ENCODE results near the gene MAPT. TPM values are rescaled to one million over a fixed set of nuclear protein-coding genes. Genes with fewer than 3 reads are reported as not detected.

The MAPT gene
- total and polyA plus RNA-seq, 3 donors from 2014 or later = 5.0 to 100 (median 6.1) TPM

GRCh38 chr17:46033392-46033791 is 139.0 kb downstream of the MAPT start:
- WGBS, 2 donors = 93 to 95% methylated on average over 3 of the region's 3 CpGs
- Histone ChIP-seq H3K4me3 (no peak overlapping the region), H3K9me3 (no peaks in the 10 kb centered on the region), H3K27me3 (no peaks in the 10 kb centered on the region), H3K4me1 (peaks cover 2% of the 10 kb centered on the region), H3K27ac (no peak overlapping the region), H3K36me3 (ENCODE audit: low read depth, missing control alignments) (no peaks in the 10 kb centered on the region)
- intact Hi-C loops (cut with DNase I; ENCODE audit: low total_unique reads) = no loop called here
- DNase-seq = no peak
- TF ChIP-seq CTCF (IDR thresholded peaks at IDR 0.05) = no peak
- TF ChIP-seq POLR2A (IDR thresholded peaks at IDR 0.05) = no peak

GRCh38 chr17:46035112-46035818 is 140.9 kb downstream of the MAPT start:
- 82 to 88% methylated on average over 3 of the region's 3 CpGs for WGBS, 2 donors
- Histone ChIP-seq H3K27me3 (no peaks in the 10 kb centered on the region), H3K36me3 (ENCODE audit: low read depth, missing control alignments) (no peaks in the 10 kb centered on the region), H3K4me3 (no peak overlapping the region), H3K4me1 (no peaks in the 10 kb centered on the region), H3K9me3 (no peaks in the 10 kb centered on the region), H3K27ac (no peak overlapping the region)
- DNase-seq = no peak
- intact Hi-C loops (cut with DNase I; ENCODE audit: low total_unique reads) = no loop called here
- TF ChIP-seq POLR2A (IDR thresholded peaks at IDR 0.05) (no peak), CTCF (IDR thresholded peaks at IDR 0.05) (no peak)

GRCh38 chr17:46036491-46036890 is 142.1 kb downstream of the MAPT start:
- Histone ChIP-seq H3K4me3 (no peak overlapping the region), H3K27ac (no peak overlapping the region), H3K4me1 (no peaks in the 10 kb centered on the region), H3K9me3 (no peaks in the 10 kb centered on the region), H3K36me3 (ENCODE audit: low read depth, missing control alignments) (no peaks in the 10 kb centered on the region), H3K27me3 (no peaks in the 10 kb centered on the region)
- no peak for DNase-seq
- TF ChIP-seq POLR2A (IDR thresholded peaks at IDR 0.05) (no peak), CTCF (IDR thresholded peaks at IDR 0.05) (no peak)
- WGBS, 2 donors = 93 to 96% methylated on average over 6 of the region's 6 CpGs
- intact Hi-C loops (cut with DNase I; ENCODE audit: low total_unique reads) = no loop called here

- intact Hi-C loops (cut with DNase I; ENCODE audit: low total_unique reads) = no loop called here
- H3K27ac ChIP-seq = no peak overlapping the region
- WGBS, 2 donors = 79 to 86% methylated on average over 4 of the region's 4 CpGs
- no peaks in the 10 kb centered on the region for H3K27me3 ChIP-seq
- DNase-seq = no peak
- no peaks in the 10 kb centered on the region for H3K9me3 ChIP-seq
- H3K4me1 ChIP-seq = no peaks in the 10 kb centered on the region
- no peaks in the 10 kb centered on the region for H3K36me3 ChIP-seq (ENCODE audit: low read depth, missing control alignments)
- H3K4me3 ChIP-seq = no peak overlapping the region
- no peak for TF ChIP-seq CTCF (IDR thresholded peaks at IDR 0.05)
- TF ChIP-seq POLR2A (IDR thresholded peaks at IDR 0.05) = no peak
Measured at GRCh38 chr17:46037722-46038255, 143.4 kb downstream of the MAPT start.

GRCh38 chr17:46038414-46038813 is 144.1 kb downstream of the MAPT start:
- no peaks in the 10 kb centered on the region for H3K36me3 ChIP-seq (ENCODE audit: low read depth, missing control alignments)
- WGBS, 2 donors = 90 to 95% methylated on average over 6 of the region's 6 CpGs
- TF ChIP-seq CTCF (IDR thresholded peaks at IDR 0.05) = no peak
- TF ChIP-seq POLR2A (IDR thresholded peaks at IDR 0.05) = no peak
- intact Hi-C loops (cut with DNase I; ENCODE audit: low total_unique reads) = no loop called here
- no peaks in the 10 kb centered on the region for H3K9me3 ChIP-seq
- H3K4me3 ChIP-seq = no peak overlapping the region
- no peaks in the 10 kb centered on the region for H3K4me1 ChIP-seq
- no peak overlapping the region for H3K27ac ChIP-seq
- DNase-seq = no peak
- no peaks in the 10 kb centered on the region for H3K27me3 ChIP-seq

Data from testis (tissue), 3 donors.